ENCODE data around the gene SH2D7. TPM values are rescaled to one million over a fixed set of nuclear protein-coding genes. Genes with fewer than 3 reads are reported as not detected.

The SH2D7 gene
- total RNA-seq, 1 experiment from 2014 or later, result not detected

DNA sequence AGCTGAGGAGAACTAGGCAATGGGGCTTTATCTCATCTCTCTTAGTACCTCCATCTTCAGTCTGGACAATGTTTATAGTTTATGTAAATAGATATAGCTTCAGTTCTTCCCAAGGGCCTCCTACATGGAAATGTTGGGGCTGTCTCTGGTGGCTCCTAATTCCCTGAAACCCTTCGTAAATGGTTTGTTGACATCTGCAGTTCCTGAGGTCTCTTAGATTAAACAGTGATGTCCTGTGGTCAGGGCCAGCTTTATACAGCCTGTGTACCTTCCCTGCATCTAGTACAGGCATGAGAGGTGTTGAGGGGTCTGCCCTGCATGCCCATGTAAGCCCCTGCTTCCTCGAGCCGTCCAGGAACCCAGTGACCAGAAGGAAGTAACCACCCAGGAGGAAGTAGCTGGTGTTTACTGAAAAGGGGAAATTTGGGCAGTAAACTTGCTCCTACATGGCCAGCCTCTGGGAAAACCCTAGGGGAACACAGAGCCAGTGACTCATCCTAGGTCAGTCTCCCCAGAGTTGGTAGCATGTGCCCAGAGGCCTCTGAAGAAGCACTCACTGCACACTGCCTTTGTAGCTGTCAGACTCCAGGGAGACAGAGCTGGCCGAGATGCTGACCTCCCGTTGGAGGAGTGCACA lies 10.1 kb upstream of the SH2D7 start:
- no peak overlapping the region for H2AFZ ChIP-seq (ENCODE audit: low read length)
- no peak overlapping the region for H4K91ac ChIP-seq (ENCODE audit: insufficient read length, low read depth, low read length)
- H3K9ac ChIP-seq (ENCODE audit: extremely low read depth, insufficient read length, low read length), result no peak overlapping the region
- Mint-ChIP-seq H3K4me3 (no peak overlapping the region), H3K4me1 (peaks cover 3% of the 10 kb centered on the region in 2 experiments; a peak in 1 of 4 replicates), H3K36me3 (ENCODE audit: insufficient read depth in 1 of 3, low read depth in 3 of 3) (no peaks in the 10 kb centered on the region), H3K9me3 (no peaks in the 10 kb centered on the region), H3K27me3 (ENCODE audit: low read depth) (peaks cover 2% of the 10 kb centered on the region), H3K27ac (peak overlapping the region in 1 of 3 experiments; percentile 90; a peak in 1 of 7 replicates)
- no peaks in the 10 kb centered on the region for H3K9me3 ChIP-seq (ENCODE audit: control insufficient read depth, low read depth, low read length)
- no peak overlapping the region for H3K4me2 ChIP-seq (ENCODE audit: insufficient read depth, insufficient read length, low read length)
- no peaks in the 10 kb centered on the region for H3K4me1 ChIP-seq (ENCODE audit: insufficient read depth, low read length)
- H4K20me1 ChIP-seq (ENCODE audit: control insufficient read depth, insufficient read depth, insufficient read length), result no peaks in the 10 kb centered on the region
- no peak overlapping the region for H3K23ac ChIP-seq (ENCODE audit: insufficient read length, low read depth, low read length)
- H2BK20ac ChIP-seq (ENCODE audit: low read depth, low read length, poor library complexity, severe bottlenecking), result no peak overlapping the region
- no peak overlapping the region for H4K5ac ChIP-seq (ENCODE audit: insufficient read length, low read depth, low read length)
- H3K14ac ChIP-seq (ENCODE audit: insufficient read depth, low read length), result no peak overlapping the region
- H3K79me1 ChIP-seq (ENCODE audit: insufficient read depth, low read depth, low read length, poor library complexity, severe bottlenecking), result no peaks in the 10 kb centered on the region
- no peaks in the 10 kb centered on the region for H3K79me2 ChIP-seq (ENCODE audit: insufficient read depth, low read length)
- H2BK15ac ChIP-seq (ENCODE audit: low read depth, low read length), result no peak overlapping the region
- no peak overlapping the region for H3K56ac ChIP-seq (ENCODE audit: insufficient read length, low read depth, low read length)
- no peak overlapping the region for H2BK120ac ChIP-seq (ENCODE audit: low read depth, low read length, poor library complexity, severe bottlenecking)
- no peak overlapping the region for H3K4ac ChIP-seq (ENCODE audit: low read depth, low read length)
- H2BK12ac ChIP-seq (ENCODE audit: insufficient read length, low read depth, low read length), result no peak overlapping the region
- no peaks in the 10 kb centered on the region for H3K27me3 ChIP-seq (ENCODE audit: insufficient read depth, low read length)
- no peak overlapping the region for H2AK5ac ChIP-seq (ENCODE audit: insufficient read length, low read length)
- H3K27ac ChIP-seq (ENCODE audit: insufficient read length, low read depth, low read length), result no peak overlapping the region
- no peak for DNase-seq
- H3K23me2 ChIP-seq (ENCODE audit: insufficient read length, low read depth, low read length, poor library complexity, severe bottlenecking), result peaks cover 3% of the 10 kb centered on the region
- H3T11ph ChIP-seq (ENCODE audit: low read length), result no peak overlapping the region
- TF ChIP-seq, protein P1, sequence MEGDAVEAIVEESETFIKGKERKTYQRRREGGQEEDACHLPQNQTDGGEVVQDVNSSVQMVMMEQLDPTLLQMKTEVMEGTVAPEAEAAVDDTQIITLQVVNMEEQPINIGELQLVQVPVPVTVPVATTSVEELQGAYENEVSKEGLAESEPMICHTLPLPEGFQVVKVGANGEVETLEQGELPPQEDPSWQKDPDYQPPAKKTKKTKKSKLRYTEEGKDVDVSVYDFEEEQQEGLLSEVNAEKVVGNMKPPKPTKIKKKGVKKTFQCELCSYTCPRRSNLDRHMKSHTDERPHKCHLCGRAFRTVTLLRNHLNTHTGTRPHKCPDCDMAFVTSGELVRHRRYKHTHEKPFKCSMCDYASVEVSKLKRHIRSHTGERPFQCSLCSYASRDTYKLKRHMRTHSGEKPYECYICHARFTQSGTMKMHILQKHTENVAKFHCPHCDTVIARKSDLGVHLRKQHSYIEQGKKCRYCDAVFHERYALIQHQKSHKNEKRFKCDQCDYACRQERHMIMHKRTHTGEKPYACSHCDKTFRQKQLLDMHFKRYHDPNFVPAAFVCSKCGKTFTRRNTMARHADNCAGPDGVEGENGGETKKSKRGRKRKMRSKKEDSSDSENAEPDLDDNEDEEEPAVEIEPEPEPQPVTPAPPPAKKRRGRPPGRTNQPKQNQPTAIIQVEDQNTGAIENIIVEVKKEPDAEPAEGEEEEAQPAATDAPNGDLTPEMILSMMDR (conservative IDR thresholded peaks at IDR 0.05), result no peak
- H2BK5ac ChIP-seq (ENCODE audit: insufficient read length, low read length), result no peak overlapping the region
- whole genome bisulfite sequencing (ENCODE audit: extremely low coverage, insufficient read length, low lambda C conversion rate), result no CpG with 5 or more reads among the region's 5 CpGs
- no peak overlapping the region for H3K18ac ChIP-seq (ENCODE audit: insufficient read length, low read depth, low read length)
- no peak overlapping the region for H4K8ac ChIP-seq (replicated peaks; ENCODE audit: insufficient read length, low read depth, low read length)
